Sigmoid colon (tissue), 7 donors: ENCODE results near the gene APH1A. TPM values are rescaled to one million over a fixed set of nuclear protein-coding genes. Genes with fewer than 3 reads are reported as not detected.

ENCODE experiments used
- DNase-seq: peaks from one replicate; pipeline ENCODE4 v3.0.0-alpha.2; 2019
- H3K27ac ChIP-seq, 4 donors: fragments of 200-600 bp; sonication (generic); one replicate each; pipeline ENCODE4 v1.5.1; 2016 to 2019; ENCODE audit warnings: mild to moderate bottlenecking in 1 of 4
- H3K27me3 ChIP-seq, 3 donors: fragments of 200-600 bp; sonication (generic); one replicate each; pipeline ENCODE4 v1.5.1; 2019; ENCODE audit warnings: mild to moderate bottlenecking in 1 of 3
- H3K36me3 ChIP-seq, 4 donors: fragments of 200-600 bp; sonication (generic); one replicate each; pipeline ENCODE4 v1.5.1; 2016 to 2019
- H3K4me1 ChIP-seq, 4 donors: fragments of 200-600 bp; sonication (generic); one replicate each; pipeline ENCODE4 v1.5.1; 2017 to 2019
- H3K4me3 ChIP-seq, 4 donors: fragments of 200-600 bp; sonication (generic); one replicate each; pipeline ENCODE4 v1.5.1; 2017 to 2019; ENCODE audit warnings: mild to moderate bottlenecking in 2 of 4, moderate library complexity in 1 of 4
- H3K9me3 ChIP-seq, 4 donors: fragments of 200-600 bp in 3 of 4; sonication (generic) in 3 of 4; one replicate each; pipeline versions ENCODE4 v1.5.1 to v1.6.1; 2013 to 2019
- CTCF ChIP-seq, 4 experiments: fragments of 450-650 bp in 3 of 4; fragments of 200-600 bp in 1 of 4; IDR thresholded peaks; one replicate each; pipeline ENCODE4 v1.5.1; 2016 to 2019; ENCODE audit warnings: antibody characterized with exemption in 4 of 4, mild to moderate bottlenecking in 3 of 4, moderate library complexity in 2 of 4
- EP300 ChIP-seq, 4 donors: sonication (generic); formaldehyde crosslinking; IDR thresholded peaks; one replicate each; pipeline ENCODE4 v1.6.1; 2017; ENCODE audit warnings: antibody characterized with exemption in 4 of 4
- POLR2A ChIP-seq, 2 donors: fragments of 450-650 bp; IDR thresholded peaks; one replicate each; pipeline ENCODE4 v1.6.1; 2016; ENCODE audit warnings: antibody characterized with exemption in 2 of 2, mild to moderate bottlenecking in 2 of 2, moderate library complexity in 2 of 2
- POLR2AphosphoS5 ChIP-seq, 4 donors: sonication (generic); formaldehyde crosslinking; IDR thresholded peaks; one replicate each; pipeline ENCODE4 v1.6.1; 2017; ENCODE audit warnings: antibody characterized with exemption in 4 of 4
- WGBS, 2 donors: extraction: QIAGEN DNeasy Blood & Tissue Kit; methylation state at CpG; one replicate each; pipeline ENCODE4 v1.1.7; 2013; 5-methylcytosine and 5-hydroxymethylcytosine counted together
- intact Hi-C: fragments of 100-400 bp; cut with DNase I; formaldehyde crosslinking; loops from one replicate; pipeline ENCODE4 v1.15.1; 2023
- polyA plus RNA-seq, 3 donors: library from polyadenylated mRNA; stranded (reverse); fragments of 200-250 nt; gene quantifications; one replicate each; pipeline ENCODE4 v1.2.3, GENCODE V29; 2013
- total RNA-seq, 4 donors: library from RNA; depleted of rRNA; stranded (reverse); fragments of >200 nt; gene quantifications; one replicate each; pipeline ENCODE4 v1.1.0, GENCODE V29; 2016
- donor health status: healthy with polysubstance abuse.
- donor health status: Bipolar disorder and iron deficiency.
- donor health status: healthy.

The APH1A gene
- total and polyA plus RNA-seq, 7 donors, result 44.6 to 228 (median 59.2) TPM

DNA sequence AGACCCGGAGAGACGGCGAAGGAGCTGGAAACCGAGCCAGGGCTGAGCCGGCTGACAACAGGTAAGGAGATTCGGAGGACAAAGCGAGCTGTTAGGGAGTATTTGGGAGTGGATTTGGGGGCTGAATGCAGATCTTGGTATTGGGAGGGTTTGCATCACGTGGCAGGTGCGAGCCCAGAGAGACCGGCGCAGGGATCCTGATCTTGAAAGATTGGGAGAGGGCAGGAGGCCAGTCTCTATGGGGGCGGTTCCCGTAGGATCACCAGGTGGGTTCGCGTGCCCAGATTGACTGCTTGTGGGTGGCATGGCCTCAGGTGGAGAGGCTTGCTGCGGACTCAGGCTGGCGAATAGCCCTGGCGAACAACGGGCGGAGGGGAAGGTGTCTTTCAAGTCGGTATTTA lies 13.7 kb upstream of the APH1A start:
- 11 to 34% methylated on average over 21 of the region's 21 CpGs for WGBS, 2 donors
- Histone ChIP-seq H3K4me1 (peaks cover 0 to 34% (median 29%) of the 10 kb centered on the region in 4 donors), H3K9me3 (no peaks in the 10 kb centered on the region), H3K4me3 (peak overlapping the region; percentile 42 to 71 (median 64)), H3K36me3 (peaks cover 1 to 40% (median 10%) of the 10 kb centered on the region in 4 donors), H3K27ac (peak overlapping the region; percentile 94 to 96 (median 95)), H3K27me3 (no peaks in the 10 kb centered on the region)
- TF ChIP-seq EP300 (IDR thresholded peaks at IDR 0.05), result peak in 1 of 4 donors; percentile 63
- TF ChIP-seq POLR2A (IDR thresholded peaks at IDR 0.05), result peak; percentile 73 to 92
- peak; percentile 68 to 98 (median 90) for TF ChIP-seq POLR2AphosphoS5 (IDR thresholded peaks at IDR 0.05)
- no peak for TF ChIP-seq CTCF (IDR thresholded peaks at IDR 0.05)
- intact Hi-C loops, result loop anchor here (5.0 kb wide), 3 partner anchors 40 to 120 kb away; partner anchors contain the start of genes PRPF3 and RPRD2
- no peak for DNase-seq

GRCh38 chr1:150281758-150282557 lies 13.1 kb upstream of the APH1A start, which contains the start of gene CIART:
Gene CIART, plus strand, starts transcription at chr1:150282554. Its CDS starts 714 bp downstream, at chr1:150283268.
- intact Hi-C loops, result loop anchor here (1.0 to 5.0 kb wide), 4 partner anchors 26 to 120 kb away; partner anchors contain the start of genes PRPF3 and RPRD2
- Histone ChIP-seq H3K27ac (peak within 1 kb of the TSS; percentile 94 to 96 (median 95)), H3K9me3 (no peaks in the 10 kb centered on the region), H3K36me3 (peaks cover 0 to 34% (median 7%) of the 10 kb centered on the region in 4 donors), H3K27me3 (no peaks in the 10 kb centered on the region), H3K4me1 (peaks cover 0 to 34% (median 29%) of the 10 kb centered on the region in 4 donors), H3K4me3 (peak within 1 kb of the TSS; percentile 42 to 71 (median 64))
- TF ChIP-seq POLR2AphosphoS5 (IDR thresholded peaks at IDR 0.05), result peak; percentile 77 to 86 (median 82)
- TF ChIP-seq EP300 (IDR thresholded peaks at IDR 0.05), result peak; percentile 29 to 91 (median 69)
- peak; percentile 4 to 7 for TF ChIP-seq POLR2A (IDR thresholded peaks at IDR 0.05)
- TF ChIP-seq CTCF (IDR thresholded peaks at IDR 0.05), result no peak
- WGBS, 2 donors, result 1 to 4% methylated on average over 46 of the region's 46 CpGs
- DNase-seq, result peak; percentile 99

GRCh38 chr1:150281221-150281757 lies 12.5 kb upstream of the APH1A start:
- H3K36me3 ChIP-seq, result peaks cover 0 to 27% (median under 1%) of the 10 kb centered on the region in 4 donors
- H3K27ac ChIP-seq, result peak overlapping the region; percentile 94 to 96 (median 95)
- peaks cover 0 to 34% (median 29%) of the 10 kb centered on the region in 4 donors for H3K4me1 ChIP-seq
- no peaks in the 10 kb centered on the region for H3K27me3 ChIP-seq
- peak overlapping the region; percentile 42 to 71 (median 64) for H3K4me3 ChIP-seq
- peak; percentile 89 for DNase-seq
- H3K9me3 ChIP-seq, result no peaks in the 10 kb centered on the region
- WGBS, 2 donors, result 2 to 5% methylated on average over 15 of the region's 15 CpGs
- no peak for TF ChIP-seq POLR2AphosphoS5 (IDR thresholded peaks at IDR 0.05)
- no peak for TF ChIP-seq EP300 (IDR thresholded peaks at IDR 0.05)
- TF ChIP-seq POLR2A (IDR thresholded peaks at IDR 0.05), result peak in 1 of 2 donors; percentile 51
- TF ChIP-seq CTCF (IDR thresholded peaks at IDR 0.05), result peak; percentile 47 to 87 (median 74)
- intact Hi-C loops, result loop anchor here (1.0 to 5.0 kb wide), 4 partner anchors 25 to 119 kb away; partner anchors contain the start of genes PRPF3 and RPRD2

DNA sequence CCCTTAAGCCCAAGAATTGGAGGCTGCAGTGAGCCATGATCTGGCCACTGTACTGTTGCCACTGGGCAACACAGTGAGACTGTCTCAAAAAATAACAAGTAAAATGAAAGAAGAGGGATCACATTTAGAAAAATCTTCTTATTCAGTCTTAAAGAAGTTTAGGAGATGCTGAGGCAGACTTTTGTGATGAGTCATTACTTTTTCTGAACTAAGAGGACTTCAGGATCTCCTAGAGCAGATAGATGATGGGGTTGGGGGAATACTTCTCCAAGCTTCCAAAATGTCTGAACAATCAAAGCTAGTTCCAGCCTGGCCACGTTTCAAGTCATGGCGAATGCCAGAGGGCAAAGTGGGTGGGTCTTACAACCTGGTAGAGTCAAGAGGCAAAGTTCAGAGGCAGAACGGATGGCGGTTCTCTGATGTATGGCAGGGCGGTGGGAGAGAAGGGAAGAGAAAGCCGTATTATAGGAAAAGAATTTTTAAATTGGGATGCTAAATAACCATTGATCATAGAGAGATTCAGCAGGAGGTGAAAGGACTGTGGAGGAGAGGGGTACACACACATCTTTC lies 11.4 kb upstream of the APH1A start:
- WGBS, 2 donors, result 16 to 67% methylated on average over 6 of the region's 6 CpGs
- Histone ChIP-seq H3K27me3 (no peaks in the 10 kb centered on the region), H3K9me3 (no peaks in the 10 kb centered on the region), H3K4me3 (no peak overlapping the region), H3K4me1 (peaks cover 0 to 34% (median 29%) of the 10 kb centered on the region in 4 donors), H3K36me3 (peaks cover 0 to 18% (median 0%) of the 10 kb centered on the region in 4 donors), H3K27ac (peak overlapping the region; percentile 94 to 96 (median 95))
- TF ChIP-seq POLR2A (IDR thresholded peaks at IDR 0.05) (no peak), POLR2AphosphoS5 (IDR thresholded peaks at IDR 0.05) (no peak), EP300 (IDR thresholded peaks at IDR 0.05) (no peak), CTCF (IDR thresholded peaks at IDR 0.05) (no peak)
- DNase-seq, result no peak
- intact Hi-C loops, result loop anchor here (5.0 kb wide), 3 partner anchors 42 to 118 kb away; partner anchors contain the start of genes PRPF3 and RPRD2
